T-helper 17 cell (primary cell): ENCODE measurements around the gene SERPINB13. TPM values are rescaled to one million over a fixed set of nuclear protein-coding genes. Genes with fewer than 3 reads are reported as not detected.

ENCODE experiments used
- ATAC-seq: fragments of 150-1000 bp; cut with Tn5 transposase; 2 replicates; pipeline ENCODE4 v1.10.0; 2021; ENCODE audit warnings: mild to moderate bottlenecking, moderate library complexity
- DNase-seq, 3 donors: peaks; one replicate each; pipeline versions ENCODE4 v3.0.0 to v3.0.0-alpha.2; 2020 to 2021
- H3K9me3 ChIP-seq: one replicate; pipeline ENCODE4 v1.7.0; 2013; ENCODE audit warnings: low read length, mild to moderate bottlenecking; ENCODE audit not compliant: control insufficient read depth, poor library complexity, severe bottlenecking
- H3K27ac Mint-ChIP-seq: one replicate; pipeline ENCODE4 v1.8.0; 2022; ENCODE audit warnings: mild to moderate bottlenecking, moderate library complexity, mixed read lengths
- H3K27me3 Mint-ChIP-seq: one replicate; pipeline ENCODE4 v1.8.0; 2022; ENCODE audit warnings: mixed read lengths
- H3K36me3 Mint-ChIP-seq: one replicate; pipeline ENCODE4 v1.8.0; 2022; ENCODE audit warnings: low read depth, mixed read lengths
- H3K4me1 Mint-ChIP-seq: one replicate; pipeline ENCODE4 v1.8.0; 2022; ENCODE audit warnings: mild to moderate bottlenecking, mixed read lengths
- H3K4me3 Mint-ChIP-seq: one replicate; pipeline ENCODE4 v1.8.0; 2022; ENCODE audit warnings: mild to moderate bottlenecking, moderate library complexity, mixed read lengths
- total RNA-seq, 4 donors: library from RNA in 2 of 4; stranded (reverse) in 2 of 4; gene quantifications; one replicate each; pipeline ENCODE4 v1.2.3 and lab custom pipeline; 2022 to 2026

Gene SERPINB13
- not detected for total RNA-seq
- 0 reads per million in 2 donors for total RNA-seq (lab: John Stamatoyannopoulos, UW)

DNA sequence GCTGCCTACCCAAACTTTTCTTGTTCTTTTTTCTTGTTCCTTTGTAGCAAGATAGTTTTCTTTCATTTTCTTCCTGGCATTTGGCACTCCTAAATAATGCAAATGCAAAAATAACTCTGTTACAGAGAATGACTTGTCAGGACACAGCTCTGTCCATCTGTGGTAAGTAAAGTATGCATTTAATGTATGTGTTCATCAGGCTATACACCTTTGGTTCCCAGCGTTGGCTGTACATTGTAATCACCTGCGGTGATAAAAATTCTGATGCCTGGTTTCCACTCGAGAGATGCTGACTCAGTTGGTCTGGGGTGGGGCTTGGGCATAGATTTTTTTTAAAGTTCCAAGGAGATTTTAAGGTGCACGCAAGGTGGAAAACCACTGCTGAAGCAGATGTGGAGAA lies at the start of gene SERPINB13:
Gene SERPINB13 (plus strand): TSS at position 378 of the 400 bp plus-strand sequence. CDS start 1,325 bp downstream, outside the sequence.
- no peak for DNase-seq
- H3K36me3 Mint-ChIP-seq: no peaks in the 10 kb centered on the region
- peaks cover 2% of the 10 kb centered on the region for H3K4me1 Mint-ChIP-seq
- H3K27me3 Mint-ChIP-seq: peaks cover 22% of the 10 kb centered on the region
- no peaks in the 10 kb centered on the region for H3K9me3 ChIP-seq
- no peak for ATAC-seq
- H3K4me3 Mint-ChIP-seq: no peak within 1 kb of the TSS
- no peak within 1 kb of the TSS for H3K27ac Mint-ChIP-seq

GRCh38 chr18:63539904-63540510 lies 47.1 kb upstream of the SERPINB13 start:
- H3K36me3 Mint-ChIP-seq: no peaks in the 10 kb centered on the region
- H3K4me3 Mint-ChIP-seq: no peak overlapping the region
- DNase-seq (no peak), ATAC-seq (no peak)
- H3K27me3 Mint-ChIP-seq: peaks cover 43% of the 10 kb centered on the region
- H3K27ac Mint-ChIP-seq: no peak overlapping the region
- no peaks in the 10 kb centered on the region for H3K4me1 Mint-ChIP-seq
- H3K9me3 ChIP-seq: no peaks in the 10 kb centered on the region

DNA sequence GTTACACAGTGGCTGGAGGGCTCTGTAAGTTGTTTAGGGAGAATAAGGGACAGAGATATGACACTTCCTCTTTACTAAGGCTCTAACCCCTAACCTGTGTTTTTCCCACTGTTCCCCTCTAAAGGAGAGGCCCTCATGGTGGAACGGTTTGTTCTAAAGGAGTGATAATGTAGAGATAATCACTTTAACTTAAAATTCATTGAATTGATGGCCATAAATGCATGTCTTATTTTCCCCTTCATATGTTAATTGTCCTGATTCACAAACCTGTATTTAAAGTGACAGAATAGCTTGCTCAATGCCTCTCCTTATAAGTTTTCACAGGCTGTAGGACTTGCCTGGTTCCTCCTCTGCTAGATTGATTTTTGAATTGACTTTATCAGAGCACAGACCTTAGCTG lies 45.1 kb upstream of the SERPINB13 start, which contains the start of gene SERPINB12:
Gene SERPINB12 (plus strand): TSS at position 301 of the 400 bp plus-strand sequence. CDS start 13,791 bp downstream, outside the sequence.
- ATAC-seq: no peak
- no peak within 1 kb of the TSS for H3K4me3 Mint-ChIP-seq

DNA sequence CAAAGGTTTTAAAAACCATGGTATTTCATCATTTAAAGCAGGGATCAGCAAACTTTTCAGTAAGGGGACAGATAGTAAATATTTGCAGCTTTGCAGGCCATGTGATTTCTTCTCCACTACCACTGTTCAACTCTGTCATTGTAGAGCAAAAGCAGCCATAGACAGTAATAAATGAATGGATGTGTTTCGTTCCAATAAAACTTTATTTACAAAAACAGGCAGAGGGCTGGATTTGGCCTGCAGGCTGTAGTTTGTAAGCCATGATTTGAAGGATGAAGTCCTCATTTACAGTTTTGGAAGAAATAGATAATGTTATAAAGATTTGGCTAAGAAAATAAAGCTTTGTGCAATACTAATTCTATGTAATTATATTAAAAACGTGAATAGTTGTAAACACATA lies 43.1 kb upstream of the SERPINB13 start:
- no peak overlapping the region for H3K4me3 Mint-ChIP-seq

More for the DNA sequence above, 45.1 kb upstream of the SERPINB13 start, which contains the start of gene SERPINB12:
- no peaks in the 10 kb centered on the region for H3K36me3 Mint-ChIP-seq
- DNase-seq: no peak
- H3K4me1 Mint-ChIP-seq: no peaks in the 10 kb centered on the region
- H3K27ac Mint-ChIP-seq: no peak within 1 kb of the TSS
- H3K9me3 ChIP-seq: no peaks in the 10 kb centered on the region
- H3K27me3 Mint-ChIP-seq: peaks cover 42% of the 10 kb centered on the region

DNA sequence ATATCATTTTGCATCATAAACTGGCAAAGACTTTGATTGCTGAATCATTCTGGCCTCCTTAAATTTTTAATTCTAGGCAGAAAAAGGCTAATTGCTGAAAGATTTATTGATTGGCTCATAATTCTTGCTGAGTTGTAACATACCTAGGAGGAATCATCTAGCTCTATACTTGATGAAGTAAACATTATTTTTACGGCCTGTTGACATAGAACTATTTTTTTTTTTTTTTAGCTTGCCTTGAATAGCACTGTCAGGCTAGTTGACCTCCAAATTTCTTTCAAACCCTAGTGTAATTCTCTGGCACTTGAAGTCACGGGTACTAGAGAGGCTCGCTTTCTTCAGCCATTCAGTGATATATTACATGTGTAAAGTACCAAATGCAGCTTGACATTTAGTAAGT lies 42.1 kb upstream of the SERPINB13 start:
- no peak overlapping the region for H3K4me3 Mint-ChIP-seq
- ATAC-seq (no peak), DNase-seq (no peak)
- H3K36me3 Mint-ChIP-seq: no peaks in the 10 kb centered on the region
- no peaks in the 10 kb centered on the region for H3K4me1 Mint-ChIP-seq
- no peak overlapping the region for H3K27ac Mint-ChIP-seq
- H3K27me3 Mint-ChIP-seq: peaks cover 40% of the 10 kb centered on the region
- no peaks in the 10 kb centered on the region for H3K9me3 ChIP-seq

More for the DNA sequence above, 43.1 kb upstream of the SERPINB13 start:
- H3K36me3 Mint-ChIP-seq: no peaks in the 10 kb centered on the region
- H3K4me1 Mint-ChIP-seq: no peaks in the 10 kb centered on the region
- H3K9me3 ChIP-seq: no peaks in the 10 kb centered on the region
- H3K27me3 Mint-ChIP-seq: peaks cover 45% of the 10 kb centered on the region
- no peak overlapping the region for H3K27ac Mint-ChIP-seq
- no peak for ATAC-seq
- DNase-seq: no peak

DNA sequence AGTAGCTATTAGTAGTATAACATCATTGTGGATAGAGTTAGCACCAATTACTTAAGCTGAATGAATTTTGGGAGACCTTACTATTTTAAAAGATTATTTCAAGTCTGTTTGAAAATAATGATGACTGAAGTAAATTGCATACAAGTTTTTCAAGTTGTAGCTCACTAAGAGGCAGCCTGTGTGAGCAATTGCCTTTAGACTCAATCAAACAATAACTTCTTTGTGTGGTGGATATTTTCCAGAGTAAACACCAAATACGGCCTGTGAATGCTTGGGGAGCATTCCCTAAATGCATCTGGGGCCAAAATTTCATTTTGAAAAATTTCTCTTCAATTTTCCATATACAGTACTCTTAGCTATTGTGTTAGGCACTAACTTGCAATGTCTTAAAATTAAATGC lies 37.1 kb upstream of the SERPINB13 start:
- DNase-seq (no peak), ATAC-seq (no peak)
- H3K9me3 ChIP-seq: no peaks in the 10 kb centered on the region
- Mint-ChIP-seq H3K4me1 (no peaks in the 10 kb centered on the region), H3K27ac (no peak overlapping the region), H3K27me3 (peaks cover 24% of the 10 kb centered on the region), H3K4me3 (no peak overlapping the region), H3K36me3 (no peaks in the 10 kb centered on the region)

GRCh38 chr18:63551769-63552168 lies 35.4 kb upstream of the SERPINB13 start:
- ATAC-seq (no peak), DNase-seq (no peak)
- no peaks in the 10 kb centered on the region for H3K36me3 Mint-ChIP-seq
- no peak overlapping the region for H3K4me3 Mint-ChIP-seq
- peaks cover 22% of the 10 kb centered on the region for H3K27me3 Mint-ChIP-seq
- no peaks in the 10 kb centered on the region for H3K4me1 Mint-ChIP-seq
- H3K27ac Mint-ChIP-seq: no peak overlapping the region
- no peaks in the 10 kb centered on the region for H3K9me3 ChIP-seq

DNA sequence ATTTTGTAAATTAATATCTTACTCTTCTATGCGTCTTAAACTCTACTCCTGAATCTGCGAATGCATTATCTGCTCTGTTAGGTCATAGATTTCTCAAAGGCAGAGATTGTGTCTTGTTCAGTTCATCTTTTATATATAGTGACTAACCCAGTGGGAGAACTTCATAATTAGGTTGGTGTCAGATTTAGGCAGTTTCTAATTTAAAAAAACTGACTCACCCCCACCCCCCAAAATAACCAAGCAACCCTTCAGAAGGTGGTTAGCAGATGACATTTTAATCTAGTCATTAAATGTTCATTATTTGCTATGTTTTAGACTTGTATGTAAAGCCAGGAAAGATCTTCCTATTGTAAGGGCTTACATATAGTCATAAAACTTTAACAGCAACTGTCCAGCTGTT lies 34.6 kb upstream of the SERPINB13 start:
- ATAC-seq: no peak
- H3K36me3 Mint-ChIP-seq: no peaks in the 10 kb centered on the region
- no peak for DNase-seq
- no peak overlapping the region for H3K27ac Mint-ChIP-seq
- H3K9me3 ChIP-seq: no peaks in the 10 kb centered on the region
- peaks cover 20% of the 10 kb centered on the region for H3K27me3 Mint-ChIP-seq
- H3K4me3 Mint-ChIP-seq: no peak overlapping the region
- no peaks in the 10 kb centered on the region for H3K4me1 Mint-ChIP-seq

DNA sequence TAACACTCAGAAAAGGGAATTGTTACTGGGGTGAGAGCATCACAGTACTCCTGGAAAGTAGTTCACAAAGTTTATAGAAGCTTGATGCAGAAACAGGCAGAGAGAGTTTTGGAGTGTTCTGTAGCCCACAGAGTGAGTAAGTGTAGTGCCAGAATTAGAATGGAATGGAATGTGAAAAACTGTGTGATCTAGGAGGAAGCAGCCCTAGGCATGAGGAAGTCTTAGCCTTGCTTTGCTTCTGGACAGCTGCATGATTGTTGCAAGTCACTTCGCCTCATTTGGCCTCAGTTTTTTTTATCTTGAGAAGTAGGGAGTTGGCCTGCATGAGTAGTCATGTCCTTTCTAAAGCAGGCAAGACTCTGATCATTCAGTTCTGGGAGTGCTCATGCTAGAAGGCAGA lies 34.1 kb upstream of the SERPINB13 start:
- Mint-ChIP-seq H3K36me3 (no peaks in the 10 kb centered on the region), H3K4me3 (no peak overlapping the region)
- ATAC-seq: no peak

DNA sequence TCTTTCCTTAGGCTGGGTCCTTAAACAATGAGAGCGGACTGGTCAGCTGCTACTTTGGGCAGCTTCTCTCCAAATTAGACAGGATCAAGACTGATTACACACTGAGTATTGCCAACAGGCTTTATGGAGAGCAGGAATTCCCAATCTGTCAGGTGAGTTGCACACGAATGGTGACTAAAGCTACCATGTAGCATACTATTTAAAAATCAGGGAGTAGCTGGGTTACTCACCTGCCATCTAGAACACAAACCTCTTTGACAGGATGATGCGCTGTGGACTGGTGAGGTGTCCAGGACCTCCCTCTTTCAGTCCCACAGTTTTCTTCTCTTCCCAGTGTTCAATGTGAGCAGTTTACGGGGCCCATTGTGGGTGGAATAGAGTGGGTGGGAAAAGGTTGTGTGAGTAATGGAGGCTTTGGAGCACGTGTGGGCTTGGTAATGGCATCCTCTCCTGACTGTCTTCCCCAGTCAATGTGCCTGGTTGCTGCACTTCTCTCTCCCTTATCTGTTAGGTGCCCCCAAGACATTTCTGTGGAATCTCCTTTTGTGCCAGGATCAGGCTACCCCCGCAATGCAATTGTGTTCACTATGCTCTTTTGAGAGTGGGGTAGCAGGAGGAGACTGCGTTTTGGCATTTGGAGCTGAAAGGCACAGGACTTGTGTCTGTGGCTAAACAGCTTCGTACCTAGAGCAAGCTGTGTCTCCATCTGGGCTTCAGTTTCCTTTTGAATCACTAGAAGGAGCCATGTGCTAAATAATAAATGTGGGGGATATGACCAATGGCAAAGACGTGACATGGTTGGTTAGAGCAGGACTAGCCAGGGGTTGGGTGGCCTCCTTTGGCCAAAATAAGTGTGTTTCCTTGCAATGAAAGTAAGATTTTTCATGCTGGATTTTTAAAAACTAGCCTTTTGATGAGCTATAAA lies 27.3 kb upstream of the SERPINB13 start:
- no peak for DNase-seq
- Mint-ChIP-seq H3K27me3 (peaks cover 21% of the 10 kb centered on the region), H3K4me1 (no peaks in the 10 kb centered on the region), H3K27ac (no peak overlapping the region), H3K4me3 (no peak overlapping the region), H3K36me3 (no peaks in the 10 kb centered on the region)
- ATAC-seq: no peak
- H3K9me3 ChIP-seq: no peaks in the 10 kb centered on the region

More for the DNA sequence above, 34.1 kb upstream of the SERPINB13 start:
- H3K27me3 Mint-ChIP-seq: peaks cover 15% of the 10 kb centered on the region
- H3K27ac Mint-ChIP-seq: no peak overlapping the region
- no peaks in the 10 kb centered on the region for H3K4me1 Mint-ChIP-seq
- H3K9me3 ChIP-seq: no peaks in the 10 kb centered on the region
- no peak for DNase-seq

DNA sequence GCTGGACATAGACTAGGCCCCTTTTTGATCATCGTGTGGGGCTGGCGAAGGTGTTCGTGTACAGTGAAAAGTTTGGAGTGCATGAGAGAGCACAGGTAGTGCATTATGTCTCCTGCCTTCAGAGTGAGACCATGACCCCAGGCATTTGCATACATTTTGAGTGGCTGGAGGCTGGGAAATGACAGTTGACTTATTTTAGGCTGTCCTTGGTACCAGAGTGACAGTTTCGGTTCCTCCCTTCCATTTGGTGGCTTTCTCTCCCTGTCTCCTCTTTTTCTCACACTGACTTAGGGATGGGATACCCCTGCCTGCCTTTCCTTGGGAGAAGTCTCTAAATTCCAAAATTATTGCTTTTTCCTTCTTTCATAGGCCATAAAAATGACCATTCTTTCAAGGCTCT lies 24.9 kb upstream of the SERPINB13 start:
- no peaks in the 10 kb centered on the region for H3K4me1 Mint-ChIP-seq
- no peaks in the 10 kb centered on the region for H3K36me3 Mint-ChIP-seq
- H3K27me3 Mint-ChIP-seq: peaks cover 39% of the 10 kb centered on the region
- H3K4me3 Mint-ChIP-seq: no peak overlapping the region
- ATAC-seq (no peak), DNase-seq (no peak)
- no peak overlapping the region for H3K27ac Mint-ChIP-seq
- H3K9me3 ChIP-seq: no peaks in the 10 kb centered on the region

GRCh38 chr18:63564021-63564420 lies 23.1 kb upstream of the SERPINB13 start:
- no peaks in the 10 kb centered on the region for H3K4me1 Mint-ChIP-seq
- H3K27me3 Mint-ChIP-seq: peaks cover 49% of the 10 kb centered on the region
- no peak for DNase-seq
- no peaks in the 10 kb centered on the region for H3K9me3 ChIP-seq
- no peak for ATAC-seq
- no peak overlapping the region for H3K4me3 Mint-ChIP-seq
- no peak overlapping the region for H3K27ac Mint-ChIP-seq
- peaks cover 2% of the 10 kb centered on the region for H3K36me3 Mint-ChIP-seq

DNA sequence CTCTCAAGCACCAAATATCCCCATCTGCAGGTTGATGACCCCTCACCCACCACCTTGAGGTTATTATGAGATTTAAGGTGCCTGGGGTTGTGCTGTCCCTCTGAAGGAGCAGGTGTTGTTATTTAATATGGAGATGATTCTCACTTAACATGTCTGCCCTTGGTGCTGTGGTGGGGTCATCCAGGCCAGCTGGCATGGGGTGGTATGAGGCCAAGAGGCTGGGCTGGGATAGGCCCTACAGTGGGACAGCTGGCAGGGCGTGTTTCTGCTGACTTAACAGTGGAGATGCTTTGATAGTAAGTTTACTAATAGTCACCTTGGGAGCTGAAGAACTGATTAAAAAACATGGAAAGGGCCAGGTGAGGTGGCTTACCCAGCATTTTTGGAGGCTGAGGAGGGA lies 22.6 kb upstream of the SERPINB13 start:
- Mint-ChIP-seq H3K4me1 (no peaks in the 10 kb centered on the region), H3K27ac (no peak overlapping the region), H3K27me3 (peaks cover 47% of the 10 kb centered on the region), H3K36me3 (peaks cover 2% of the 10 kb centered on the region), H3K4me3 (no peak overlapping the region)
- DNase-seq (no peak), ATAC-seq (no peak)
- no peaks in the 10 kb centered on the region for H3K9me3 ChIP-seq
